GM18526 (cell line): ENCODE data around the gene MPP3.

ENCODE experiments used
- POLR2A ChIP-seq: IDR thresholded peaks from 3 replicates; pipeline ENCODE4 v1.6.1; 2011; ENCODE audit not compliant: insufficient read length; ENCODE audit errors: extremely low read depth

The MPP3 gene

DNA sequence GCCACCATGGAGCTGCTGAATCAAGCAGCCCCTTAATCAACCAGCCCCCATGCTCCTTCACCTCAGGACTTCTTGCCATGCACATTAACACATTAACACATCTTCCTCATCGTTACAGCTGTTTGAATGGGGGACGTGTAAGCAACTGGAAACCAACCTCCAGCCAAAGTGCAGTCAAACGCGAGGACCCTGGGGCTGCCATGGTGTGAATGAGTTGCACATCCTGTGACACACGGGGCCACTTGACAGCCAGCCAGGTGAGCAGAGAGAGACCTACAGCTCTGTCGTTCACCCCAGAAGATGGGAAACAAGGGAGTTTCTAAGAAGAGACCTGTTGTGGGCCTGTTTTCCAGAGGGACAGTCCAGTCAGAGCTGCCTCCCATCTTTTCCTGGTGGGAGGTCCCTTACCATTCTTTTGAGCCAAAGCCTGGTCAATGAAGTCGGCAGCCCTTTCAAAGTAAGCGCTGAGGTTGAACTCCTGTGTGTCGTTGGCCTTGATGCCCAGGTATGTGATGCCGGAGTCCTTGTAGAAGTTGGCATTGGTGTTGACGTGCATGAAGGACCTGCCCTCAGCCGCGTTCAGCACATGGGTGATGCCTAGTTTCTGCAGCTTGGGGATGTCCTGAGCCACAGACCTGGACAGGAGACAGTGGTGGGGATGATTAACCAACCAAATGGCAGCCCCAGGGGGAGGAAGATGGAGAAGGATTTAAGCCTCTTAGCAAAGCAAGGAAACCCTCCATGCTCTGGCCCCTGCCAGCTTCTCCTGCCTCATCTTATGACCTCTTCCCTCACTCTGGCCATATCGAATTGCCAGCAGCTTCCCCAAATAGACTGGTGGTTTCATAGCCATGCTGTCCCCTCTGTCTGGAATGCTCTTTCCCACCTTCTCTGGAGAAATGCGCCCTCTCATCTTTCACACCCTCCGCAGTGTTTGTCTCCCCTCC lies 58.4 kb downstream of the MPP3 start:
- no peak for TF ChIP-seq POLR2A

DNA sequence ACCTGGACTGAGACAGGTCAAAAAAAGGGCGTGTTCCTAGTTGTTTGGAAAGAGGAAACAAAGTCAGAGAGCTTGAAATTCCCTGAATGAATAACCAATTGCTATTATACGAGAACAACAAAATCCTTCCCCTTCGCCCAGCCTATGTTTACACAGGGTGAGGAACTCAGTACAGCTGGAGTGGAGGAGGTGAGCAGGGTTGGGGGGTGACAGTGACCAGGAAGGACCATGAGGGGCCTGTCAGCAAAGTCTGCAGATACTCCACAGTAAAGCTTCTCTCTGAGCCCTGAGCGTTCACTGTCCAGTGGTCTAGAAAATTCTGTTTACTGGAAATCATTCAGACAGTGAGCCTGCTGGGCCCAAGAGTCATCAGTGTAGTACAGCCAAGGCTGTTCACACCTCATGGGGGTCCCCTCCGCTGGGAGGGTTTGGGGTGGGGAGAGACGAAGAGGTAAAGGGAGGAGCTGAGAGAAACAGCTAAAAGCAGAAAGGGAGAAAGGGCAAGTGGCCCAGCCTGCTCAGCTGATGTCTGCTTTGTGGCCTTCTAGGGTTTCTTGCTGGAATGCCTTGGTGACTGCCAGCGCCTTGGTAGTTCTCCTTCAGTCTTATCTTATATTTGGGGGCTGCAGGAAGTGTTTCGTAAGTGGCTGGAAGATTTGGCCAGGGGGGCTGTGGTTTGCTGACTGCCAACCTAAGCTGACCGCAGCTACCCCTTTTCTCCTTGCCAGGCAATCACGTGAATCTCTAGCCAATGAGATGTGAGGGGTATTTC lies 59.9 kb downstream of the MPP3 start:
- no peak for TF ChIP-seq POLR2A

DNA sequence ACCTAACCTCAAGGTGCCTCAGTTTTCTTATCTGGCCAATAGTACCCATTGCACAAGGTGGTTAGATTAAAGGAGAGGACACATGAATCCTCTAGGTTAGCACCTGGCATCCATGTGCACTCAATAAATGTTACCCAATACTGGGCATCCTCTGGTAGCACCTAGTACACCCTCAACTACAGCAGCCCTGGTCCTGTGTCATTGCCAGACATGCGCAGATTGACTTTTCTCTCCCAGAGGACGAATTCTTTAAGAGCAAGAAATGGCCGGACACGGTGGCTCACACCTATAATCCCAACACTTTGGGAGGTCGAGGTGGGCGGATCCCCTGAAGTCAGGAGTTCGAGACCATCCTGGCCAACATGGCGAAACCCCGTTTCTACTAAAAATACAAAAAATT lies 61.5 kb downstream of the MPP3 start:
- no peak for TF ChIP-seq POLR2A

DNA sequence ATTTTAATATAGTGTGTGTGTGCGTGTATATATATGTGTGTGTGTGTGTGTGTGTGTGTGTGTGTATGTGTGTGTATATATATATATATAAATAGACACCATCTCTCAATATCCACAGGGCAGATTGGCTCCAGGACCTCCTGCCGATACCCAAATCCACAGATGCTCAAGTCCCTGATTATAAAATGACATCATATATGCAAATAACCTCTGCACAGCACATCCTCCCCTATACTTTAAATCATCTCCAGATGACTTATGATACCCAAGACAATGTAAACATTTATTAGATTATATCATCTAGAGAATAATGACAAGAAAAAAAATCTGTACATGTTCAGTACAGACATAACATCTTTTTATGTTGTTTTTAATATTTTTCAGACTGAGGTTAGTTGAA lies 62.0 kb downstream of the MPP3 start:
- no peak for TF ChIP-seq POLR2A

DNA sequence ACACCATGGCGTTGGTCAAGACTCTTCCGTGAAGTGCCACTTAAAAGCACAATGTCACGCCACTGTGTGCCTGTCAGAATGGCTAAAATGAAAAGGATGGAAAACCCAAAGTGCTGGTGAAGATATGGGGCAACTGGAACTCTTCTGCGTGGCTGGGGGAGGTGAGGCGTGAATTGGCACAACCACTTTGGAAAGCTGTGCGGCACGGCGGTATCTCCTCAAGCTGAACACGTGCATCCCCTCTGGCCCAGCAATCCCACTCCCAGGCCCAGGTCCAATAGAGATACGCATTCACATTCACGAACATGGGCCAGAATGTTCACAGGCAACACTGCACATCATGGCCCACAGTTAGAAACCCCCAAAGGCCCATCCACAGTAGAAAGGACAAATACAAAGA lies 63.1 kb downstream of the MPP3 start:
- TF ChIP-seq POLR2A, result no peak

DNA sequence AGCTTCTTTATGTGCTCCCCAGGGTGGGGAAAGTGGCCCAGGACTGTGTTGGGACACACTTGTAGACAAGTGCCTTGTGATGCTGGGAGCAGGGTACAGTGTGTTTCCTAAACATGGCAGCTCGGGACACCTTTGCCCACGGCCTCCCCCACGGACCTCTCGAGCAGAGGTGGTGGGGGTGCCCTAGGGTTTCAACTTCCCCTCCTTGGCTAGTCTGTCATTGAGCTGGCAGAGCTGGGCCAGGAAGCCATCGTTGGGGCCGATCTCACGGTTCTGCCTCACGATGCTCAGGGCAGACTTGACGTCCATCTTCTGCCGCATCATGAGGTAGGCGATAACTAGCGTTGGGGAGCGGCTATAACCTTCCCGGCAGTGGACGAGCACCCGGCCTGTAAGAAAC lies 63.5 kb downstream of the MPP3 start:
- TF ChIP-seq POLR2A, result no peak

DNA sequence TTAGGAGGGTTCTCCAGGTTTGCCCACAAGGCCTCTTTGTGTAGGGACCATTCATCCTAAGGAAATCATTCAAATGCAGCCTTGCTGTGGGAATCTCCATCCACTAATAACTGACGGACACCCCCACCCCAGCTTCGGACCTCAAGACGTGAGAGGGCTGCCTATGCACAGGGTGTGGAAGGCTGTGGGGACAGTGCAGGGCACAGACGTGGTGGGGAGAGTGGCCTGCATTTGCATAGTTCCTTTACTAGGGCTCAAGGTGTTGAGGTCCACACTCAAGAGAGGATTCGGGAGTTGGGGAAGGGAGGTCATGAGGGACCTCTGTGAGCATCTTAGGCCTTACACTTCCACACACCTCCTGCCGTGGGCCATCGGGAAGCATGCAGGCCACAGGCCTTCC lies 64.0 kb downstream of the MPP3 start:
- TF ChIP-seq POLR2A, result no peak

DNA sequence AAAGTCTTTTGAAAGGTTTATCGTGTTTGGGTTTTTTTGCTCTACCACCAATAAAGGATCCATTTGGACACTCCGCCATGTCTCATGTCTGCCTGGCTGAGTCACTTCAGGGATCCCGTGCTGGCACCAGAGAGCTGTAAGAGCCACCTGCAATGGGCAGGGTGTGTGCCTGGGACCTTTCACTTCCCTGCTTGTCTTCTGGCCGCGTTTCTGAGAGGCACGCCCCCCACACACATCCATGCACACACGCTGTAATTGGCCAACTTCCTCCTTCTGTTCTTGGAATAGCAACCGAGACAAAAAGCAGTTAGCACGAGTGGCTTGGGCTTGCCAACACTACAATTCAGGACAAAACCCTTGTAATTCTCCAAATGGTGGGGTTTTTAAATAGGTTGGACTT lies 64.6 kb downstream of the MPP3 start:
- TF ChIP-seq POLR2A, result no peak

DNA sequence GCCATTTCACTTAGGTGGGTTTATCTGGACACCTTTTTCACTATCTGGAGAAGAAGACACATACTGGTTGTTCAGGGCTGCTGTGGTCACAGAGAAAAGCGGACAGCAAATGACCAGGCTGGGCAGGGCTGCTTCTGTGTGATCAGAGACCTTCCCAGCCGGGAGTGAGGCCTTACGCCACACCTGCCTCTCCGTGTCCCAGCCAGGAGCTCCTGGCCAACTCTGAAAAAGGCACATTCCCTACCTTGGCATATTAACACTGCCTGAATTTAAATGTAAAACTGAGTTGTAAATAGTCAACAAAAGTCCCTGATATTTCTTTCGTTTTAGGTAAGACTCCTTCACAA lies 65.3 kb downstream of the MPP3 start:
- TF ChIP-seq POLR2A, result no peak

DNA sequence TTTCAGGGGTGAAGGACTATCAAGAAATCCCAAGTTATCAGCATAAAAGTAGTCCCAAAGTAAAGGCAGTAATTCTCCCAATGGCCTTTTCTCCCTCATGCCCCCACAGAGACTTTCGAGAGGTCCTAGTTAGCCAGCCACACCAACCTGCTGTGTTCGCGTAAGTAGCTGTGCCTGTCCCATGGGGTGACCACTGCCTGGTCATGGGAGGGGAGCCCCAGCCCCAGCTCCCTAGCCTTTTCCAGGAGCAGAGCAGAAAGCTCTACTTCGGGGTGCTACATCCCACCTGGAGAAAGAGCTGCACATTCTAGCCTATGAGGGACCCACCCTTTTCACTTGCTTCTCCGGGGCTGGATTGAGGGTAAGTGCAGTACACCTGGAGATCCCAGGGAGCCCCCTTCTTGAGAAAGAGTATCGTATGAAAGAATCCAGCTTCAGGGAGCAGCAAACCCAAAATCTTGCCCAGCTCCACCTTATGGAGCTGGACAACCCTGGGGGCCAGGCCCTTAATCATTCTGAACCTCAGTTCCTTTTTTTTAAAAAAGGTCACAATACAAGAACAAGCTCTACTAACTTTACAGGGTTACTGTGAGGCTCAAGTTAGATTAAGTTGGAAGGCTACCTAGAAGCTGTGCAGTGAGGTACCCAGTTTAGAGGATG lies 65.8 kb downstream of the MPP3 start:
- TF ChIP-seq POLR2A, result no peak

DNA sequence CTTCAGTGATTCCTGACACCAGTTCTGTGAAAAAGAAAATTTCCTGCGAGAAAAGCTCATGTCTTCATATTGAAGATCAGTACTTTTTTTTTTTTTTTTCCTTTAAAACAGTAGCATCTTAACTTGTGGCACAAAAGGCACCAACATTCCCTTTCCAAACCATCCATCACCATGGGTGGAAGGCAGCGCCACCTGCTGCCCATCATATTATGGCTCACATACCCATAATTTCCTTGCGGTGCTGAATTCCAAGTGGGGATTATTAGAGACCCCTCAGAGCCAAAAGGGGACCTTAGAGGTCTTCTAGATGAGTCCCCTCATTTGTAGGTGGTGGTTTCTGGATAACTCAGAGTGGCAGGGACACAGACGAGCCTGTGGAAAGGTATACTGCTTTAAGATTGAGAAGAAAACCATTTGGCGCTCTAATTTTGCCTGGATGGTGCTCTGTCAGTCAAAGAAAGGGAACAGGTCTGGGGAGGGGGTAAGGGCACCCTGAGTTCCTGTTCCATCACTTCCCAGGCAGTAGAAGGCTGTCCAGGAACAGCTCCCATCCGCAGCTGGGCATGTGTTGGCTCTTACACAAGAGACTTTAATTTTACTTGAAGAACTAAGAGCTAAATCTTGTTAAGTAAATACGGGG lies 66.4 kb downstream of the MPP3 start:
- no peak for TF ChIP-seq POLR2A

DNA sequence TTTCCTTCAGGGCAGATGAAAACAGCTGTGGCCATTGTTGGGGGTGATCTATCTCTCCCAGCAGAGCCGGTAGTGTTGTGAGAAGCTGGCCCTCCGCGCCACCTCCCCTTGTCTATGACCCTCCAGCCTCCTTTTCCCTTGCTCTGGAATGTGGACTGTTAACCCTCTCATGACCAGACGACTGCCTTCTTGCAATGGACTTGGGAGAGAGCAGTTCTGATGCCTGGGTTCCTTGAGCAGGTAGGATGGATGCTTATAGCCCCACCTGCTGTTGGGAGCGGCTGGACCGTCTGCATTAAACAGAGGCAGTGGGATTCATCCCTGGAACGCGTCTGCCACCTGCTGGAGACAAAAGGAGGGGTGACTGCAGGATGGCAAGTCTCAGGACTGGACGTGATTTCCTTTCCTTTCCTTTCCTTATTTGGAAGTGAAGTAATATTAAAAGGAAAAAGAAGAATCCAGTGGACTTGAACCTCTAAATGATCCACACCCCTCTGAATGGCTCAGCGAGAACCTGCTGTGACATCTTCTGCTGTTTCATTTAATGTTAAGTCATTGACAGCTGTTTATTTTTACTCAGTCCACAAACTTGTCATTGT lies 72.6 kb downstream of the MPP3 start:
- no peak for TF ChIP-seq POLR2A

DNA sequence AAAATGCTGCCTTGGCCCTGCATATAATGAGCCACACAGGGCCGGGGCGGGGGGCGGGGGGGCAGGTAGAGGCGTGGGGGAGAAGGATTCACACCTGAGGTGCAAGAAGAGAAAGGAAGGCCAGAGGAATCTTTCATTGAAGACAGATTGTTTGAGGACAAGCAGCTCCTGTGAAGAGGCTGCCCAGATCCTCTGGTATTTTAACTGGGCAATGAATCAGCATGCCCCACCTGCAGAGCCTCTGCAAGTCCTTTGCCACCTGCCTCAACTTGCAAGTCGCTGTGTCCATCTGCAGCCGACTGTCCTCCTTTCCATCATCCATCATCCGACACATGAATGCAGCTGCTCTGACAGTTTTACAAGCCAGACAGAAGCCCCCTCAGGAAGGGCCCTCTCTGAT lies 73.1 kb downstream of the MPP3 start:
- no peak for TF ChIP-seq POLR2A

DNA sequence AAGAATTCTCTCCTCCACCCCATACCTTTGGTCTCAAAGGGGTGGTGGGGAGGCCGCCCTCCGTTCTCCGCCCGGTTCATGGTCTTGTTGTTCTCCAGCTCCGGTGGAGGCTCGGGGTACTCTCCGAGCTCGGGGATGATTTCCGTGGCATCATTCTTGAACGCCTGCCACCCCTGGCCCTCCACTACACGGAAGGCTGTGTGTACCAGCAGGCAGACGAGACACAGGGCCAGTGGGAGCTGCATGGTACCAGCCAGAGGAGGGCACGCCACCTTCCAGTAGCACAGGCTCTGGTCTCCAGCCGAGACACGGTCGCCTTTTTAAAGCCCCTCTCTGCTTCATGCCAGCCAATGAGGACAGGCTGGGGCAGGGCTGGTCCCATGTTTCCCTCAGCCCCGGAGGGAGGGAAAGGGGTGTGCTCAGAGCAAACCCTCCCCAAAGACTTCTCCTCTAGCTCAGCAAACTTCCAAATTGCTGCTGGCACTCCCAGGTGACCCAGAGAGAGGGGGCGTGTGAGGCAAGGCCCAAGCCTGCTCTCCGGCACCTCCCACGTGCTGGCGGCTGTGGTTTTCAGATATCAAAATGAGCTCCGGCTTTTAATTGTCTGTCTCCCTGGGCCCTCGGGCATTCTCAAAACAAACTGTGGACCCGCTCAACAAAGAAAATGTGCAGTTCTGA lies 74.3 kb downstream of the MPP3 start, which contains the start of gene SOST:
TSS of gene SOST (minus strand) at position 295 of the 678 bp plus-strand sequence. CDS start at position 245, 50 bp downstream.
- TF ChIP-seq POLR2A, result no peak
